ENCODE data around the gene AQP12B. TPM values are rescaled to one million over a fixed set of nuclear protein-coding genes. Genes with fewer than 3 reads are reported as not detected.

The AQP12B gene
- total and polyA plus RNA-seq, 2 of the 13 experiments (the other 11 are each of a cell fraction or from before 2014, with no cell fraction given), result not detected

GRCh38 chr2:240687741-240688552 is 5.3 kb upstream of the AQP12B start (continued):
- TF ChIP-seq PBX2 (CRISPR knock-in tag; IDR thresholded peaks at IDR 0.05) (no peak), CEBPB (IDR thresholded peaks at IDR 0.05; ENCODE audit: borderline replicate concordance, low read depth, low read length) (no peak)

DNA sequence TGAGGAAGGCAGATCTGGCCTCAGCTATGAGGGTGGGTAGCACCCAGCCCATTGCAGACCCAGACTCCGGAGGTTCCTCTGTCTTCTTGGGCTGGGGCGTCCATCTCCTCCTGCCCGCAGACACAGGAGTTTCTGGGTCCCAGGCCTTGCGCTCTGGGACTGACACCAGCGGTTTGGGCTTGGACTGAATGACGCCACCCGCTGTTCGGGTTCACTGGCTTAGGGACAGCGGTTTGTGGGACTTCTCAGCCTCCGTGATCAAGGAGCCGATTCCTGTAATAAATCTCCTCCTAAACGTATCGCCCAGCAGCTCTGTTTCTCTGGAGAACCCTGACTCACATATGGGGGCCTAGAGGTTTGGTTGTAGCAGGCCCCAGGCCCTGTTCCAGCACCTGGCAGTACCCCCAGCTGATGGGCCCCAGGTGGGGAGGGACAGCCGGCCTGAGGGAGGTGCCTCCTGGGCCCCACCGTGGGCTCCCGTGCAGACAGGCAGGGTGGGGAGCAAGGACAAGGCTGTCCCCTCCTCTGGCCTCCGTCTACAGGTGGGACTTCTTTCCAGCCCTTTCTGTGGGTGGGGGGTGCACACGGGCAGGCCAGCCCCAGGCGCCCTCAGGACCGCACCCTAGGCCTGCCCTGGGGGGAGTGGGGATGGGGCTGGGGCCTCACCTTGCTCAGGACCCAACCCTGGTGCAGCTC is 4.5 kb upstream of the AQP12B start:
- H3K27ac ChIP-seq (ENCODE audit: extremely low read length, insufficient read depth, low read length), result no peak overlapping the region
- H2AFZ ChIP-seq (ENCODE audit: low read length), result no peak overlapping the region
- intact Hi-C loops (cut with micrococcal nuclease; ENCODE audit: unreplicated experiment) (no loop called here), in situ Hi-C loops (cut with HindIII; ENCODE audit: extremely low pct_ligation_motif_present, low pct_unique_long_range_greater_than_20kb) (no loop called here)
- no peaks in the 10 kb centered on the region for H3K4me1 ChIP-seq (ENCODE audit: insufficient read depth, low read length)
- H3K4me3 ChIP-seq (replicated peaks in 1 of 3; ENCODE audit: insufficient read depth in 1 of 3, low read depth in 2 of 3, low read length in 3 of 3), result no peak overlapping the region
- 29% methylated on average over 11 of the region's 20 CpGs for WGBS (ENCODE audit: low lambda C conversion rate)
- TF ChIP-seq ZNF292 (CRISPR knock-in tag; IDR thresholded peaks at IDR 0.05; ENCODE audit: borderline replicate concordance, low read depth) (no peak), KLF11 (CRISPR knock-in tag; IDR thresholded peaks at IDR 0.05) (no peak), ZNF639 (CRISPR knock-in tag; conservative IDR thresholded peaks at IDR 0.05) (no peak), NFKBIZ (CRISPR knock-in tag; IDR thresholded peaks at IDR 0.05) (no peak), ZMYM2 (CRISPR knock-in tag; IDR thresholded peaks at IDR 0.05) (no peak), GZF1 (CRISPR knock-in tag; IDR thresholded peaks at IDR 0.05) (no peak), ARHGAP35 (CRISPR knock-in tag; IDR thresholded peaks at IDR 0.05; ENCODE audit: borderline replicate concordance) (no peak), SIX4 (CRISPR knock-in tag; IDR thresholded peaks at IDR 0.05) (no peak), ZNF343 (CRISPR knock-in tag; IDR thresholded peaks at IDR 0.05) (no peak), JARID2 (CRISPR knock-in tag; IDR thresholded peaks at IDR 0.05; ENCODE audit: insufficient replicate concordance) (no peak), MEIS1 (CRISPR knock-in tag; IDR thresholded peaks at IDR 0.05; ENCODE audit: borderline replicate concordance) (no peak)
- TF ChIP-seq, protein P1, sequence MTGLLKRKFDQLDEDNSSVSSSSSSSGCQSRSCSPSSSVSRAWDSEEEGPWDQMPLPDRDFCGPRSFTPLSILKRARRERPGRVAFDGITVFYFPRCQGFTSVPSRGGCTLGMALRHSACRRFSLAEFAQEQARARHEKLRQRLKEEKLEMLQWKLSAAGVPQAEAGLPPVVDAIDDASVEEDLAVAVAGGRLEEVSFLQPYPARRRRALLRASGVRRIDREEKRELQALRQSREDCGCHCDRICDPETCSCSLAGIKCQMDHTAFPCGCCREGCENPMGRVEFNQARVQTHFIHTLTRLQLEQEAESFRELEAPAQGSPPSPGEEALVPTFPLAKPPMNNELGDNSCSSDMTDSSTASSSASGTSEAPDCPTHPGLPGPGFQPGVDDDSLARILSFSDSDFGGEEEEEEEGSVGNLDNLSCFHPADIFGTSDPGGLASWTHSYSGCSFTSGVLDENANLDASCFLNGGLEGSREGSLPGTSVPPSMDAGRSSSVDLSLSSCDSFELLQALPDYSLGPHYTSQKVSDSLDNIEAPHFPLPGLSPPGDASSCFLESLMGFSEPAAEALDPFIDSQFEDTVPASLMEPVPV (CRISPR knock-in tag; IDR thresholded peaks at IDR 0.05), result no peak
- DNase-seq (ENCODE audit: low spot score) (no peak), ATAC-seq (no peak), FAIRE-seq (no peak)
- no peaks in the 10 kb centered on the region for H3K36me3 ChIP-seq (replicated peaks in 1 of 2; ENCODE audit: control insufficient read depth in 1 of 2, insufficient read depth in 2 of 2, low read length in 2 of 2)
- no TSS peak for BruUV-seq (replicated peaks)
- peaks cover 27 to 50% of the 10 kb centered on the region in 2 experiments for H3K27me3 ChIP-seq (ENCODE audit: control insufficient read depth in 1 of 2, insufficient read depth in 2 of 2, low read length in 2 of 2)
- ChIA-PET CTCF (ENCODE audit: low intra/inter-chr PET ratio, low total read pairs) (no interaction called here), POLR2A (no interaction called here)
- H3K4me2 ChIP-seq (ENCODE audit: low read depth, low read length), result no peak overlapping the region
- no peak overlapping the region for H3K9ac ChIP-seq (ENCODE audit: insufficient read depth, low read depth, low read length)
- no peaks in the 10 kb centered on the region for H3K9me3 ChIP-seq (ENCODE audit: low read length)
- H3K79me2 ChIP-seq (ENCODE audit: insufficient read depth, low read length), result no peaks in the 10 kb centered on the region
- H4K20me1 ChIP-seq (ENCODE audit: insufficient read depth, low read length), result no peaks in the 10 kb centered on the region

Measured in HepG2 (cell line).